Central memory CD4-positive, alpha-beta T cell (primary cell): ENCODE results near the gene DAPK1.

ENCODE experiments used
- DNase-seq: peaks from one replicate; pipeline ENCODE4 v3.0.0; 2022

The DAPK1 gene

GRCh38 chr9:87570000-87570908, 72.6 kb downstream of the DAPK1 start:
- DNase-seq, result no peak

GRCh38 chr9:87572719-87573118, 75.1 kb downstream of the DAPK1 start:
- no peak for DNase-seq

GRCh38 chr9:87573841-87574342, 76.2 kb downstream of the DAPK1 start:
- no peak for DNase-seq

GRCh38 chr9:87577746-87578145, 80.1 kb downstream of the DAPK1 start:
- no peak for DNase-seq

GRCh38 chr9:87578625-87579024, 81.0 kb downstream of the DAPK1 start:
- DNase-seq, result no peak

GRCh38 chr9:87579781-87580541, 82.3 kb downstream of the DAPK1 start:
- DNase-seq, result no peak

- DNase-seq, result no peak
These were observed 83.3 kb downstream of the DAPK1 start for GRCh38 chr9:87580941-87581438.

- no peak for DNase-seq
These were observed 83.8 kb downstream of the DAPK1 start for GRCh38 chr9:87581513-87581912.

- no peak for DNase-seq
These were observed 84.4 kb downstream of the DAPK1 start for GRCh38 chr9:87581949-87582637.

GRCh38 chr9:87584326-87584725, 86.7 kb downstream of the DAPK1 start:
- DNase-seq, result no peak

- DNase-seq, result no peak
These were observed 87.6 kb downstream of the DAPK1 start for GRCh38 chr9:87585123-87585855.

- DNase-seq, result no peak
These were observed 89.2 kb downstream of the DAPK1 start for GRCh38 chr9:87586731-87587355.

- DNase-seq, result no peak
These were observed 89.7 kb downstream of the DAPK1 start for GRCh38 chr9:87587356-87587745.

- DNase-seq, result no peak
These were observed 90.2 kb downstream of the DAPK1 start for GRCh38 chr9:87587864-87588263.

GRCh38 chr9:87588339-87588738, 90.7 kb downstream of the DAPK1 start:
- no peak for DNase-seq

GRCh38 chr9:87590996-87591395, 93.3 kb downstream of the DAPK1 start:
- no peak for DNase-seq

- no peak for DNase-seq
These were observed 95.1 kb downstream of the DAPK1 start for GRCh38 chr9:87592554-87593358.

- DNase-seq, result no peak
These were observed 95.8 kb downstream of the DAPK1 start for GRCh38 chr9:87593359-87593980.

- DNase-seq, result no peak
These were observed 96.5 kb downstream of the DAPK1 start for GRCh38 chr9:87594194-87594593.

GRCh38 chr9:87594662-87595061, 97.0 kb downstream of the DAPK1 start:
- no peak for DNase-seq
